ENCODE data around the gene RFWD3. TPM values are rescaled to one million over a fixed set of nuclear protein-coding genes. Genes with fewer than 3 reads are reported as not detected.
A peak's percentile ranks its signal among the peaks of the same experiment; 100 is the strongest.

Gene RFWD3
- total and polyA plus RNA-seq, 2 of the 13 experiments (the other 11 are each of a cell fraction or from before 2014, with no cell fraction given) = 23.4 to 62.6 TPM

GRCh38 chr16:74695450-74696422 lies 29.1 kb upstream of the RFWD3 start (continued):
- peak; percentile 96 for TF ChIP-seq HMGXB3 (CRISPR knock-in tag; IDR thresholded peaks at IDR 0.05; ENCODE audit: borderline replicate concordance)
- TF ChIP-seq ZFP91 (CRISPR knock-in tag; IDR thresholded peaks at IDR 0.05; ENCODE audit: borderline replicate concordance) = peak; percentile 60
- TF ChIP-seq, protein P1, sequence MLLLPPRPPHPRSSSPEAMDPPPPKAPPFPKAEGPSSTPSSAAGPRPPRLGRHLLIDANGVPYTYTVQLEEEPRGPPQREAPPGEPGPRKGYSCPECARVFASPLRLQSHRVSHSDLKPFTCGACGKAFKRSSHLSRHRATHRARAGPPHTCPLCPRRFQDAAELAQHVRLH (CRISPR knock-in tag; IDR thresholded peaks at IDR 0.05; ENCODE audit: borderline replicate concordance, low read depth) = peak; percentile 89; the same call in 1 of the 2 replicates
- peak; percentile 73 for TF ChIP-seq ZGPAT (CRISPR knock-in tag; IDR thresholded peaks at IDR 0.05)
- peak; percentile 76; the same call in 1 of the 2 replicates for TF ChIP-seq ZNF430 (CRISPR knock-in tag; IDR thresholded peaks at IDR 0.05)
- peak in 1 of 2 experiments; percentile 71; a peak in 1 of 4 replicates for TF ChIP-seq KLF16 (CRISPR knock-in tag; IDR thresholded peaks at IDR 0.05)
- peak; percentile 57; the same call in 1 of the 2 replicates for TF ChIP-seq ZNF274 (CRISPR knock-in tag; IDR thresholded peaks at IDR 0.05)
- TF ChIP-seq, protein P2, sequence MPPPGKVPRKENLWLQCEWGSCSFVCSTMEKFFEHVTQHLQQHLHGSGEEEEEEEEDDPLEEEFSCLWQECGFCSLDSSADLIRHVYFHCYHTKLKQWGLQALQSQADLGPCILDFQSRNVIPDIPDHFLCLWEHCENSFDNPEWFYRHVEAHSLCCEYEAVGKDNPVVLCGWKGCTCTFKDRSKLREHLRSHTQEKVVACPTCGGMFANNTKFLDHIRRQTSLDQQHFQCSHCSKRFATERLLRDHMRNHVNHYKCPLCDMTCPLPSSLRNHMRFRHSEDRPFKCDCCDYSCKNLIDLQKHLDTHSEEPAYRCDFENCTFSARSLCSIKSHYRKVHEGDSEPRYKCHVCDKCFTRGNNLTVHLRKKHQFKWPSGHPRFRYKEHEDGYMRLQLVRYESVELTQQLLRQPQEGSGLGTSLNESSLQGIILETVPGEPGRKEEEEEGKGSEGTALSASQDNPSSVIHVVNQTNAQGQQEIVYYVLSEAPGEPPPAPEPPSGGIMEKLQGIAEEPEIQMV (CRISPR knock-in tag; IDR thresholded peaks at IDR 0.05; ENCODE audit: low read depth) = 0 out of 2 replicates have a peak, but pooled peaks have one; percentile 32

All from HepG2 (cell line).